OCI-LY1 (cell line): Measurements from ENCODE around the gene ZNF253.

Experiments used
- EZH2 ChIP-seq: fragments of 200-600 bp; sonication (generic), shearing (Covaris generic); IDR thresholded peaks from 2 replicates; pipeline ENCODE4 v1.8.0; 2017; ENCODE audit warnings: borderline replicate concordance, mixed run types, mild to moderate bottlenecking, antibody characterized with exemption, low read length, moderate library complexity, mixed read lengths
- TF ChIP-seq, protein P1 (sequence below): fragments of 200-600 bp; sonication (generic), shearing (Covaris generic); IDR thresholded peaks from 2 replicates; pipeline ENCODE4 v1.5.1; 2017; ENCODE audit warnings: mild to moderate bottlenecking, antibody characterized with exemption, low read length, moderate library complexity, mixed read lengths

- TF ChIP-seq, protein P1, sequence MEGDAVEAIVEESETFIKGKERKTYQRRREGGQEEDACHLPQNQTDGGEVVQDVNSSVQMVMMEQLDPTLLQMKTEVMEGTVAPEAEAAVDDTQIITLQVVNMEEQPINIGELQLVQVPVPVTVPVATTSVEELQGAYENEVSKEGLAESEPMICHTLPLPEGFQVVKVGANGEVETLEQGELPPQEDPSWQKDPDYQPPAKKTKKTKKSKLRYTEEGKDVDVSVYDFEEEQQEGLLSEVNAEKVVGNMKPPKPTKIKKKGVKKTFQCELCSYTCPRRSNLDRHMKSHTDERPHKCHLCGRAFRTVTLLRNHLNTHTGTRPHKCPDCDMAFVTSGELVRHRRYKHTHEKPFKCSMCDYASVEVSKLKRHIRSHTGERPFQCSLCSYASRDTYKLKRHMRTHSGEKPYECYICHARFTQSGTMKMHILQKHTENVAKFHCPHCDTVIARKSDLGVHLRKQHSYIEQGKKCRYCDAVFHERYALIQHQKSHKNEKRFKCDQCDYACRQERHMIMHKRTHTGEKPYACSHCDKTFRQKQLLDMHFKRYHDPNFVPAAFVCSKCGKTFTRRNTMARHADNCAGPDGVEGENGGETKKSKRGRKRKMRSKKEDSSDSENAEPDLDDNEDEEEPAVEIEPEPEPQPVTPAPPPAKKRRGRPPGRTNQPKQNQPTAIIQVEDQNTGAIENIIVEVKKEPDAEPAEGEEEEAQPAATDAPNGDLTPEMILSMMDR: no peak
- no peak for TF ChIP-seq EZH2
These were observed 44.8 kb upstream of the ZNF253 start for GRCh38 chr19:19820774-19821320.
